CD4-positive, alpha-beta T cell treated with Interleukin-4 for 4 hours (primary cell): ENCODE data around the gene CLMP.
"Not testable (repeated sequence)": the region's sequence is repeated elsewhere in the genome, so short reads cannot be mapped to it uniquely, and the experiment has no call there.

Experiments
- DNase-seq: peaks from one replicate; pipeline ENCODE4 v3.0.0-alpha.2; 2020

The CLMP gene

GRCh38 chr11:123164732-123165450 lies 30.2 kb downstream of the CLMP start:
- DNase-seq, result no peak

GRCh38 chr11:123163621-123164020 lies 31.4 kb downstream of the CLMP start:
- DNase-seq, result no peak

GRCh38 chr11:123161376-123162030 lies 33.5 kb downstream of the CLMP start:
- no peak for DNase-seq

GRCh38 chr11:123159183-123159857 lies 35.7 kb downstream of the CLMP start:
- DNase-seq, result no peak

GRCh38 chr11:123158033-123159003 lies 36.7 kb downstream of the CLMP start:
- DNase-seq, result no peak

- DNase-seq, result no peak
Observed at GRCh38 chr11:123152951-123153350, 42.1 kb downstream of the CLMP start.

GRCh38 chr11:123152346-123152745 lies 42.7 kb downstream of the CLMP start:
- DNase-seq, result not testable (repeated sequence)

- DNase-seq, result no peak
Observed at GRCh38 chr11:123151796-123152195, 43.3 kb downstream of the CLMP start.

GRCh38 chr11:123151366-123151765 lies 43.7 kb downstream of the CLMP start:
- DNase-seq, result no peak

- DNase-seq, result no peak
Observed at GRCh38 chr11:123150882-123151281, 44.2 kb downstream of the CLMP start.

GRCh38 chr11:123148965-123149364 lies 46.1 kb downstream of the CLMP start:
- DNase-seq, result no peak

- no peak for DNase-seq
Observed at GRCh38 chr11:123145661-123146060, 49.4 kb downstream of the CLMP start.

GRCh38 chr11:123145220-123145619 lies 49.8 kb downstream of the CLMP start:
- no peak for DNase-seq

- DNase-seq, result no peak
Observed at GRCh38 chr11:123144707-123145106, 50.3 kb downstream of the CLMP start.

GRCh38 chr11:123143921-123144320 lies 51.1 kb downstream of the CLMP start:
- DNase-seq, result no peak

- DNase-seq, result no peak
Observed at GRCh38 chr11:123143476-123143875, 51.6 kb downstream of the CLMP start.

GRCh38 chr11:123139206-123139605 lies 55.8 kb downstream of the CLMP start:
- DNase-seq, result no peak

- DNase-seq, result no peak
Observed at GRCh38 chr11:123137431-123138224, 57.4 kb downstream of the CLMP start.

GRCh38 chr11:123135863-123136446 lies 59.1 kb downstream of the CLMP start:
- DNase-seq, result no peak

- no peak for DNase-seq
Observed at GRCh38 chr11:123132881-123133280, 62.2 kb downstream of the CLMP start.

- not testable (repeated sequence) for DNase-seq
Observed at GRCh38 chr11:123132034-123132766, 62.8 kb downstream of the CLMP start.
